HG02885 (cell line): ENCODE data around the gene MAP7.
"Not testable (repeated sequence)": the region's sequence is repeated elsewhere in the genome, so short reads cannot be mapped to it uniquely, and the experiment has no call there.

Experiments
- ATAC-seq: cut with Tn5 transposase; IDR thresholded peaks from one replicate; pipeline ENCODE4 v1.9.1; 2021; ENCODE audit warnings: mild to moderate bottlenecking; ENCODE audit not compliant: unreplicated experiment, poor library complexity

The MAP7 gene

GRCh38 chr6:136403110-136403980 is 146.9 kb downstream of the MAP7 start:
- ATAC-seq = no peak

GRCh38 chr6:136401749-136402148 is 148.5 kb downstream of the MAP7 start:
- no peak for ATAC-seq

GRCh38 chr6:136401236-136401635 is 149.0 kb downstream of the MAP7 start:
- not testable (repeated sequence) for ATAC-seq

- ATAC-seq = no peak
Measured at GRCh38 chr6:136398453-136398852, 151.8 kb downstream of the MAP7 start.

- ATAC-seq = no peak
Measured at GRCh38 chr6:136396908-136397307, 153.3 kb downstream of the MAP7 start.

GRCh38 chr6:136390959-136391358 is 159.3 kb downstream of the MAP7 start:
- not testable (repeated sequence) for ATAC-seq

- no peak for ATAC-seq
Measured at GRCh38 chr6:136387316-136387715, 162.9 kb downstream of the MAP7 start.

GRCh38 chr6:136383268-136383937 is 166.8 kb downstream of the MAP7 start:
- ATAC-seq = no peak

- no peak for ATAC-seq
Measured at GRCh38 chr6:136382676-136383252, 167.5 kb downstream of the MAP7 start.

GRCh38 chr6:136378888-136379287 is 171.3 kb downstream of the MAP7 start:
- ATAC-seq = no peak

- ATAC-seq = not testable (repeated sequence)
Measured at GRCh38 chr6:136375836-136376235, 174.4 kb downstream of the MAP7 start.

- no peak for ATAC-seq
Measured at GRCh38 chr6:136371959-136372358, 178.3 kb downstream of the MAP7 start.

- no peak for ATAC-seq
Measured at GRCh38 chr6:136370988-136371728, 179.1 kb downstream of the MAP7 start.

GRCh38 chr6:136365776-136366354 is 184.4 kb downstream of the MAP7 start:
- no peak for ATAC-seq

- ATAC-seq = no peak
Measured at GRCh38 chr6:136362421-136363356, 187.5 kb downstream of the MAP7 start.

- no peak for ATAC-seq
Measured at GRCh38 chr6:136361787-136362186, 188.4 kb downstream of the MAP7 start.

- ATAC-seq = no peak
Measured at GRCh38 chr6:136360783-136361182, 189.4 kb downstream of the MAP7 start.

- ATAC-seq = no peak
Measured at GRCh38 chr6:136359851-136360250, 190.4 kb downstream of the MAP7 start.

GRCh38 chr6:136351518-136352110 is 198.6 kb downstream of the MAP7 start:
- no peak for ATAC-seq
